Middle frontal gyrus (tissue), 1 donor: ENCODE data around the gene SLC35F1.

Experiments
- DNase-seq: peaks from one replicate; pipeline ENCODE4 v3.0.0-alpha.2; 2015; ENCODE audit warnings: low spot score; ENCODE audit errors: extremely low spot score

SLC35F1 gene

GRCh38 chr6:118186672-118187567 lies 279.9 kb downstream of the SLC35F1 start:
- DNase-seq: no peak

- no peak for DNase-seq
Observed at GRCh38 chr6:118187568-118188164, 280.6 kb downstream of the SLC35F1 start.

GRCh38 chr6:118188561-118188960 lies 281.5 kb downstream of the SLC35F1 start:
- no peak for DNase-seq

- DNase-seq: no peak
Observed at GRCh38 chr6:118197539-118197938, 290.5 kb downstream of the SLC35F1 start.

- DNase-seq: no peak
Observed at GRCh38 chr6:118198746-118199145, 291.7 kb downstream of the SLC35F1 start.

- no peak for DNase-seq
Observed at GRCh38 chr6:118200160-118200559, 293.1 kb downstream of the SLC35F1 start.

GRCh38 chr6:118202517-118202916 lies 295.5 kb downstream of the SLC35F1 start:
- DNase-seq: no peak

- no peak for DNase-seq
Observed at GRCh38 chr6:118203545-118203944, 296.5 kb downstream of the SLC35F1 start.

- no peak for DNase-seq
Observed at GRCh38 chr6:118206221-118206620, 299.2 kb downstream of the SLC35F1 start.

- DNase-seq: no peak
Observed at GRCh38 chr6:118207947-118208346, 300.9 kb downstream of the SLC35F1 start.

GRCh38 chr6:118212451-118213173 lies 305.5 kb downstream of the SLC35F1 start:
- DNase-seq: no peak

- DNase-seq: no peak
Observed at GRCh38 chr6:118215269-118215668, 308.2 kb downstream of the SLC35F1 start.

GRCh38 chr6:118216751-118217150 lies 309.7 kb downstream of the SLC35F1 start:
- DNase-seq: no peak

GRCh38 chr6:118218156-118218555 lies 311.1 kb downstream of the SLC35F1 start:
- DNase-seq: no peak

- no peak for DNase-seq
Observed at GRCh38 chr6:118220429-118221128, 313.5 kb downstream of the SLC35F1 start.

- DNase-seq: no peak
Observed at GRCh38 chr6:118223316-118223715, 316.3 kb downstream of the SLC35F1 start.

GRCh38 chr6:118228886-118229285 lies 321.8 kb downstream of the SLC35F1 start:
- DNase-seq: no peak

- DNase-seq: no peak
Observed at GRCh38 chr6:118240878-118241528, 333.9 kb downstream of the SLC35F1 start.

- no peak for DNase-seq
Observed at GRCh38 chr6:118246406-118246805, 339.3 kb downstream of the SLC35F1 start.

- DNase-seq: no peak
Observed at GRCh38 chr6:118248171-118248570, 341.1 kb downstream of the SLC35F1 start.

- DNase-seq: no peak
Observed at GRCh38 chr6:118249680-118250079, 342.6 kb downstream of the SLC35F1 start.
